Smooth muscle cell (in vitro differentiated cells): ENCODE results near the gene ANTXR2. TPM values are rescaled to one million over a fixed set of nuclear protein-coding genes. Genes with fewer than 3 reads are reported as not detected.
A peak's percentile ranks its signal among the peaks of the same experiment; 100 is the strongest.

Source experiments
- DNase-seq: peaks from one replicate; lab custom pipeline; 2025; ENCODE audit not compliant: unreplicated experiment; lab: John Stamatoyannopoulos, UW
- H2AFZ ChIP-seq: fragments of 200-600 bp; sonication (generic); 2 replicates; pipeline ENCODE4 v1.6.0; 2016; ENCODE audit warnings: antibody characterized with exemption, low read depth, mild to moderate bottlenecking
- H3F3A ChIP-seq: fragments of 200-600 bp; sonication (generic); 2 replicates; pipeline ENCODE4 v1.6.0; 2017; ENCODE audit warnings: antibody characterized with exemption, low read depth
- H3K27ac ChIP-seq: fragments of 200-600 bp; sonication (generic); 2 replicates; pipeline ENCODE4 v1.5.1; 2016; ENCODE audit warnings: low read depth, mild to moderate bottlenecking
- H3K27me3 ChIP-seq: fragments of 200-600 bp; sonication (generic); 2 replicates; pipeline ENCODE4 v1.6.1; 2016; ENCODE audit warnings: low read depth, mild to moderate bottlenecking
- H3K36me3 ChIP-seq: fragments of 200-600 bp; sonication (generic); 2 replicates; pipeline ENCODE4 v1.5.1; 2016; ENCODE audit warnings: low read depth
- H3K4me1 ChIP-seq: fragments of 200-600 bp; sonication (generic); 2 replicates; pipeline ENCODE4 v1.5.1; 2016; ENCODE audit warnings: low read depth
- H3K4me2 ChIP-seq: fragments of 200-600 bp; sonication (generic); 2 replicates; pipeline ENCODE4 v1.6.0; 2016; ENCODE audit warnings: mild to moderate bottlenecking
- H3K4me3 ChIP-seq: fragments of 200-600 bp; sonication (generic); 2 replicates; pipeline ENCODE4 v1.5.1; 2016; ENCODE audit warnings: mild to moderate bottlenecking
- H3K79me2 ChIP-seq: fragments of 200-600 bp; sonication (generic); 2 replicates; pipeline ENCODE4 v1.6.0; 2016; ENCODE audit warnings: low read depth, mild to moderate bottlenecking
- H3K9ac ChIP-seq: fragments of 200-600 bp; sonication (generic); 2 replicates; pipeline ENCODE4 v1.6.0; 2016; ENCODE audit warnings: low read depth
- H3K9me3 ChIP-seq: fragments of 200-600 bp; sonication (generic); replicated peaks from 2 replicates; pipeline ENCODE4 v1.5.1; 2016; ENCODE audit warnings: low read depth
- H4K20me1 ChIP-seq: fragments of 200-600 bp; sonication (generic); 2 replicates; pipeline ENCODE4 v1.6.0; 2016; ENCODE audit warnings: low read depth
- WGBS: methylation state at CpG from one replicate; pipeline ENCODE4 v1.1.7; 2016; ENCODE audit warnings: low lambda C conversion rate; 5-methylcytosine and 5-hydroxymethylcytosine counted together
- polyA plus RNA-seq: library from polyadenylated mRNA; unstranded; fragments of >200 nt; fragmentation: Nextera tagmentation; extraction: Ambion mirVana; gene quantifications from 2 replicates; pipeline ENCODE4 v1.2.1, GENCODE V29; 2016
- total RNA-seq: library from RNA; depleted of rRNA; stranded (reverse); fragments of >200 nt; gene quantifications from 2 replicates; pipeline ENCODE4 v1.2.3, GENCODE V29; 2014
- TF ChIP-seq, protein P1 (sequence below): fragments of 200-600 bp; sonication (generic); IDR thresholded peaks from 2 replicates; pipeline ENCODE4 v1.5.1; 2017; ENCODE audit warnings: borderline replicate concordance, mild to moderate bottlenecking, antibody characterized with exemption; ENCODE audit not compliant: insufficient read depth, poor library complexity, severe bottlenecking

The ANTXR2 gene
- total and polyA plus RNA-seq, 2 experiments from 2014 or later, result 67.6 to 74.5 TPM

DNA sequence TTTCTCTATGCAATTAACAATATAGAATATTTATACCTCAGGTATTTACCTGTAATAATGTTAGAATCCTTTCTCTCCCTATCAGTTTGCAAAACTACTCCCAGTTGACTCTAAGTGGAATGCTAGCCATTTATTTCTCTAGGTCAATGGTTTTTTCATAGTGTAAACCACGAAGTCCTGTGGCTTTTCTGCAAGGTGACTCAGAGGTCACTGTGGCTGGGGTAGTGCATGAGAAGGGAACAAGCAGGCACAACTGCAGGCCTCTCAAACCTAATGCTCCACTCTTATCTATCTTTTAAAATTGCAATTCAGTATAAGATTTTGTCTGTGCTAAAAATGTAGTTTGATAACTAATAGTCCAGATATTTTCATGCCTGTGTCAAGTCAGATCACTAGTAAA, 159.4 kb downstream of the ANTXR2 start:
- 0% methylated on average over 1 of the region's 1 CpG for WGBS
- TF ChIP-seq, protein P1, sequence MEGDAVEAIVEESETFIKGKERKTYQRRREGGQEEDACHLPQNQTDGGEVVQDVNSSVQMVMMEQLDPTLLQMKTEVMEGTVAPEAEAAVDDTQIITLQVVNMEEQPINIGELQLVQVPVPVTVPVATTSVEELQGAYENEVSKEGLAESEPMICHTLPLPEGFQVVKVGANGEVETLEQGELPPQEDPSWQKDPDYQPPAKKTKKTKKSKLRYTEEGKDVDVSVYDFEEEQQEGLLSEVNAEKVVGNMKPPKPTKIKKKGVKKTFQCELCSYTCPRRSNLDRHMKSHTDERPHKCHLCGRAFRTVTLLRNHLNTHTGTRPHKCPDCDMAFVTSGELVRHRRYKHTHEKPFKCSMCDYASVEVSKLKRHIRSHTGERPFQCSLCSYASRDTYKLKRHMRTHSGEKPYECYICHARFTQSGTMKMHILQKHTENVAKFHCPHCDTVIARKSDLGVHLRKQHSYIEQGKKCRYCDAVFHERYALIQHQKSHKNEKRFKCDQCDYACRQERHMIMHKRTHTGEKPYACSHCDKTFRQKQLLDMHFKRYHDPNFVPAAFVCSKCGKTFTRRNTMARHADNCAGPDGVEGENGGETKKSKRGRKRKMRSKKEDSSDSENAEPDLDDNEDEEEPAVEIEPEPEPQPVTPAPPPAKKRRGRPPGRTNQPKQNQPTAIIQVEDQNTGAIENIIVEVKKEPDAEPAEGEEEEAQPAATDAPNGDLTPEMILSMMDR, result no peak
- Histone ChIP-seq H2AFZ (no peak overlapping the region), H3K79me2 (no peaks in the 10 kb centered on the region), H3F3A (no peaks in the 10 kb centered on the region), H3K27ac (no peak overlapping the region), H3K36me3 (no peaks in the 10 kb centered on the region), H3K9me3 (no peaks in the 10 kb centered on the region), H3K4me3 (no peak overlapping the region), H3K4me1 (no peaks in the 10 kb centered on the region), H3K4me2 (peak overlapping the region; percentile 10), H3K27me3 (no peaks in the 10 kb centered on the region), H4K20me1 (peaks cover 30% of the 10 kb centered on the region), H3K9ac (no peak overlapping the region)
- no peak for DNase-seq

DNA sequence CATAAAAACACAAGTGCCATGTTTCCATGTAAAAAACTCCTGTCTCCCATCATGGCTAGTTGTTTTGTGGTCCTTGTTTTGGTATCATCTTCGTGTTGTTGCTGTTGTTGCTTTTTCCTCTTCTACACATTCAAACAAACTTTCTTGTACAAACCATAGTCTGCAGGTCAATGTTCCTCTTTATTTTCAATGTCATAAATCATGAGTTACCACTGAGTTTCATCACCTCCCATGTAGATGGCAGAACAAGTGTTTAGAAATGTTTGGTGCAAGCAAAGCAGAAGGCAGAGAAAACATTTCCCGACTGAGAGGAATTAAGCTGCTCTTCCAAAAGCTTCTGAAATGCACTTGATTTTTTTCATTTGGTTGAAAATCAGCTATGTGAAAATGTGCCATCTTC, 166.0 kb downstream of the ANTXR2 start:
- Histone ChIP-seq H3K4me1 (no peaks in the 10 kb centered on the region), H3K27me3 (no peaks in the 10 kb centered on the region), H3F3A (no peaks in the 10 kb centered on the region), H3K4me3 (no peak overlapping the region), H4K20me1 (no peaks in the 10 kb centered on the region), H3K36me3 (peaks cover 11% of the 10 kb centered on the region), H3K4me2 (no peak overlapping the region), H2AFZ (no peak overlapping the region), H3K79me2 (no peaks in the 10 kb centered on the region), H3K27ac (no peak overlapping the region), H3K9me3 (no peaks in the 10 kb centered on the region), H3K9ac (no peak overlapping the region)
- DNase-seq, result no peak
- WGBS, result 67% methylated on average over 2 of the region's 2 CpGs
- TF ChIP-seq, protein P1, result no peak

DNA sequence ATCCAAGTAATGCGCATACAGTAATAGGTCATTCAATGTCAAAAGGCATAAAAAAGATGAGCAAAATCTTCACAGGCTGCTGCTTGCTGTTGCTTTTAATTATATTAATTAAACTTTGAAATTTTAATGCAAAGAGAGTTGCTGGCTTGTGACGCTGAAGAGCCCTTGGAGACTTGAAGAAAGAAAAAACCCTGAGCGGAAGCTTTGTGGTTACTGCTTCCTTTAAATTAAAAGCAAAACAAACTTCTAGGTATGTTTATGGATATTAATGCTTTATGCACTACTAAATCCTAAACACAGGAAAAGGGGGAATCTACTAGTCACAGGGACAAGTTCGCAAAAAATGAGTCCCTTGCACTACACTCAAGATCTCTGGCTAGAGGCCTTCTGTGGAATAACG, 166.7 kb downstream of the ANTXR2 start:
- Histone ChIP-seq H3K4me2 (no peak overlapping the region), H4K20me1 (no peaks in the 10 kb centered on the region), H2AFZ (no peak overlapping the region), H3F3A (no peaks in the 10 kb centered on the region), H3K27ac (no peak overlapping the region), H3K36me3 (peaks cover 11% of the 10 kb centered on the region), H3K27me3 (no peaks in the 10 kb centered on the region), H3K4me3 (no peak overlapping the region), H3K4me1 (no peaks in the 10 kb centered on the region), H3K9me3 (no peaks in the 10 kb centered on the region), H3K79me2 (no peaks in the 10 kb centered on the region), H3K9ac (no peak overlapping the region)
- TF ChIP-seq, protein P1, result no peak
- 97% methylated on average over 5 of the region's 5 CpGs for WGBS
- no peak for DNase-seq

DNA sequence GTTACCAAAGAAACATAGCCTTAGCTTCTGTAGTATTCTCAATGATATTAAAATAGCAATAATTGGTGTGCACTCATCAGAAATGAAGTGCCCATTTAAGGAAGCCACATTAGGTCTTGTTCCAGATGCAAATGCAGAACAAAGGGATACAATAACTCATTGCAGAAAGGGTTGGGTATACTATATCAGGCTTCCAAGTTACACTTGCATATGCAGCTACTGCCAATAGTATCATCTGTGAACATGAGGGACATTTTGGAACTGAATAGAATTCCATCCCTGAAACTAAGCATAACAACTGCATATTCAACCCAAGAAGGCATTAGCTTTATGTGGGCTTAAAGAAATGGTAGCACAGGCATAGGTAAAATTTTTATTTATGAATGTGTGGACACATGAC, 167.8 kb downstream of the ANTXR2 start:
- no peaks in the 10 kb centered on the region for H3K79me2 ChIP-seq
- H2AFZ ChIP-seq, result no peak overlapping the region
- H3K4me3 ChIP-seq, result no peak overlapping the region
- TF ChIP-seq, protein P1, result no peak
- no peak overlapping the region for H3K9ac ChIP-seq
- H3K36me3 ChIP-seq, result peaks cover 11% of the 10 kb centered on the region
- no peaks in the 10 kb centered on the region for H4K20me1 ChIP-seq
- no peaks in the 10 kb centered on the region for H3K9me3 ChIP-seq
- H3K4me1 ChIP-seq, result no peaks in the 10 kb centered on the region
- no peak overlapping the region for H3K27ac ChIP-seq
- H3K27me3 ChIP-seq, result no peaks in the 10 kb centered on the region
- DNase-seq, result no peak
- H3F3A ChIP-seq, result no peaks in the 10 kb centered on the region
- H3K4me2 ChIP-seq, result no peak overlapping the region
